ENCODE measurements around the gene SH3RF1. TPM values are rescaled to one million over a fixed set of nuclear protein-coding genes. Genes with fewer than 3 reads are reported as not detected.
A peak's percentile ranks its signal among the peaks of the same experiment; 100 is the strongest.

Gene SH3RF1
- total RNA-seq, 2 experiments from 2014 or later = 0.34 TPM

DNA sequence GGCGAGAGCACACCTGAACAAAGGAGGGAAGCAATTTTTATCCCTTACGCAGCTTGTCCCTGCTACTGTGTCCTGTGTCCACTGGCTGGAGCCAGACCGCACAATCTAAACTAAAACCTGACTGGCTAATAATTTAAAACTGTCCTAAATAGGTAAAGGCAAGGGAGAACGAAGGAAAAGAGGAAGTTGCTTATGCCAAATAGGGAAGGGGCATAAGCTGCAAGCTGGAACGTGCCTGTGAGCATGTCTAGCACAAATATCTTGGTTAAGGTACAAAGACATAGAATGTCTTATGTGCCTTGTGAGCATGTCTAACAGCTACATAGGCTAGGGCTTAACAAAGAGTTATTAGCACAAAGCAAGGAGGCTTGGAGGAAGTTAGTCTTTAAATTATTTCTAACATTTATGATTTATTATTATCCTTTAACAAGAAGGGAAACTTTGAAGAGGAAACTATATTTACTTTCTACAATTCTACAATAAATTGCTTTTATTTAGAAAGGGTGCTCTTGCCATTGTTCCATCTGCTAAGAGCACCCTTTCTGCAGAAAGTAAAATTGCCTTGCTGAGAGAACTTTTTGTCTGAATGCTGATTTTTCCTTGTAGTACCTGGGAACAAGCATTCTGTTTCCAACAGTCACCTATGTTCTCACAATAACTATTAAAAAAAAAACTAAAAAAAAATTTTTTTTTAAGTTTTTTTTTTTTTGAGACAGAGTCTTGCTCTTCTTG, 180.1 kb downstream of the SH3RF1 start:
- no peak for ATAC-seq
- Mint-ChIP-seq H3K4me1 (ENCODE audit: low read depth) (no peaks in the 10 kb centered on the region), H3K4me3 (no peak overlapping the region), H3K36me3 (ENCODE audit: low read depth) (no peaks in the 10 kb centered on the region), H3K27me3 (no peaks in the 10 kb centered on the region), H3K9me3 (peaks cover 5% of the 10 kb centered on the region), H3K27ac (no peak overlapping the region)
- no peak for DNase-seq
- ChIA-PET POLR2A (no interaction called here), CTCF (no interaction called here)
- TF ChIP-seq, protein P1, sequence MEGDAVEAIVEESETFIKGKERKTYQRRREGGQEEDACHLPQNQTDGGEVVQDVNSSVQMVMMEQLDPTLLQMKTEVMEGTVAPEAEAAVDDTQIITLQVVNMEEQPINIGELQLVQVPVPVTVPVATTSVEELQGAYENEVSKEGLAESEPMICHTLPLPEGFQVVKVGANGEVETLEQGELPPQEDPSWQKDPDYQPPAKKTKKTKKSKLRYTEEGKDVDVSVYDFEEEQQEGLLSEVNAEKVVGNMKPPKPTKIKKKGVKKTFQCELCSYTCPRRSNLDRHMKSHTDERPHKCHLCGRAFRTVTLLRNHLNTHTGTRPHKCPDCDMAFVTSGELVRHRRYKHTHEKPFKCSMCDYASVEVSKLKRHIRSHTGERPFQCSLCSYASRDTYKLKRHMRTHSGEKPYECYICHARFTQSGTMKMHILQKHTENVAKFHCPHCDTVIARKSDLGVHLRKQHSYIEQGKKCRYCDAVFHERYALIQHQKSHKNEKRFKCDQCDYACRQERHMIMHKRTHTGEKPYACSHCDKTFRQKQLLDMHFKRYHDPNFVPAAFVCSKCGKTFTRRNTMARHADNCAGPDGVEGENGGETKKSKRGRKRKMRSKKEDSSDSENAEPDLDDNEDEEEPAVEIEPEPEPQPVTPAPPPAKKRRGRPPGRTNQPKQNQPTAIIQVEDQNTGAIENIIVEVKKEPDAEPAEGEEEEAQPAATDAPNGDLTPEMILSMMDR (IDR thresholded peaks at IDR 0.05) = no peak
- intact Hi-C loops (cut with micrococcal nuclease) = no loop called here

DNA sequence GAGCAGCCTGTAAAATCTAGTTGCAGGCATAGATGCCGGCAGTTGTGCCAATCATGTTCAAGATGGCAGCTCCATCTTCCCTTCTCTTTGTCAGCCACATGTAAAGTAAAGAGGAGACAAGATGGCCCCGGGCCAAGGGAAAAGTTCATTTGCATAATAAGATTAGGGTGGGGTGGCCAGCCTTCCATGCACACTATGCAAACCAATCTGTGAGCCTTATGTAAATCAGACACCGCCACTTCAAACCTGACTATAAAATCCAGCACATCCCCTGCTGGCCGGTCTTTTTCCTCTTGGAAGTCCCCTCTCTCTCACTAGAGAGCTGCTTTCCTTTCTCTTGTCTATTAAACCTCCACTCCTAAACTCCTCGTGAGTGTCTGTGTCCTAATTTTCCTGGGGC, 181.8 kb downstream of the SH3RF1 start:
- H3K4me3 Mint-ChIP-seq = no peak overlapping the region
- DNase-seq (no peak), ATAC-seq (no peak)
- no peaks in the 10 kb centered on the region for H3K27me3 Mint-ChIP-seq
- H3K36me3 Mint-ChIP-seq (ENCODE audit: low read depth) = no peaks in the 10 kb centered on the region
- intact Hi-C loops (cut with micrococcal nuclease) = no loop called here
- no peaks in the 10 kb centered on the region for H3K4me1 Mint-ChIP-seq (ENCODE audit: low read depth)
- CTCF ChIA-PET = no interaction called here
- H3K9me3 Mint-ChIP-seq = peaks cover 5% of the 10 kb centered on the region
- POLR2A ChIA-PET = no interaction called here
- H3K27ac Mint-ChIP-seq = no peak overlapping the region
- TF ChIP-seq, protein P1 (IDR thresholded peaks at IDR 0.05) = no peak

DNA sequence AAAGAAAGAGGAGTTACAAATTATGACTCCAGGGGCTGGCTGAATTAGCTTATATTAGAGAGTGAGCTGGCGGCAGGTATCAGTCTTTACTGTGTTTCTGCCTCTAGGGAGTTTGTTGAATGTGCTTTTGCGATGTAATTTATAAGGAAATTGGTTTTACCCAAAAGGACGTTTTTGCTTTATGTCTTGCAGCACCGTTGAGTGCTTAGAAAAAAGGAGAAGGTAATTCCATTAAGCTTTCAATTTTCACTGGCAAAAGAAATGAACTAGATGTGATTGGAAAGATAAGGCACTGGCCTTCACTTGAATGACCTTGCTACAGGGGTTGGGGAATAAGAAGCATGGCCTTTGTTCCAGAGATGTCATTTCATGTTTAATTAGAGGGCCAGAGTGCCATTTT, 185.8 kb downstream of the SH3RF1 start:
- Mint-ChIP-seq H3K9me3 (no peaks in the 10 kb centered on the region), H3K4me1 (ENCODE audit: low read depth) (peaks cover 8% of the 10 kb centered on the region), H3K27ac (no peak overlapping the region), H3K36me3 (ENCODE audit: low read depth) (no peaks in the 10 kb centered on the region), H3K27me3 (peaks cover 4% of the 10 kb centered on the region), H3K4me3 (no peak overlapping the region)
- intact Hi-C loops (cut with micrococcal nuclease) = no loop called here
- CTCF ChIA-PET = no interaction called here
- TF ChIP-seq, protein P1 (IDR thresholded peaks at IDR 0.05) = no peak
- ATAC-seq (no peak), DNase-seq (no peak)
- POLR2A ChIA-PET = no interaction called here

DNA sequence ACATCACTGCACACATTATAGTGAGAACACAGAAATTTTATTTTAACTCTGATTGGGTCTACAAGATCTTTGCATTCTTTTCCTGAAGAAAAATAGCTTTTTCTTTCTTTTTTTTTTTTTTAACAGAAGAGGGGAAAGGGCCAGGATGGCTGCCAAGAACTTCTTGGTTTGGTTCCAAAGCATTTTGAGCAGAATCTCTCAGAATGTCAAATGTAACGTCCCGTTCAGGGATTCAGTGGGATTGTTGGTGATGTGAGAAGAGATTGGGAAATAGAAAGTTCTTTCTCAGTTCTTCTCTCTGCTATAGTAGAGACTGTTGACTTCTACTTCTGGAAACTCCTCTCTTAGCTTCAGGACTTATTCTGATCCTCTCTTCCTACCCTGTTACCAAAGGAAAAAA, 189.8 kb downstream of the SH3RF1 start:
- Mint-ChIP-seq H3K9me3 (no peaks in the 10 kb centered on the region), H3K36me3 (ENCODE audit: low read depth) (no peaks in the 10 kb centered on the region), H3K4me1 (ENCODE audit: low read depth) (peaks cover 15% of the 10 kb centered on the region), H3K27me3 (peaks cover 6% of the 10 kb centered on the region), H3K4me3 (no peak overlapping the region), H3K27ac (no peak overlapping the region)
- intact Hi-C loops (cut with micrococcal nuclease) = no loop called here
- POLR2A ChIA-PET = no interaction called here
- CTCF ChIA-PET = no interaction called here
- TF ChIP-seq, protein P1 (IDR thresholded peaks at IDR 0.05) = no peak
- ATAC-seq = no peak
- no peak for DNase-seq

DNA sequence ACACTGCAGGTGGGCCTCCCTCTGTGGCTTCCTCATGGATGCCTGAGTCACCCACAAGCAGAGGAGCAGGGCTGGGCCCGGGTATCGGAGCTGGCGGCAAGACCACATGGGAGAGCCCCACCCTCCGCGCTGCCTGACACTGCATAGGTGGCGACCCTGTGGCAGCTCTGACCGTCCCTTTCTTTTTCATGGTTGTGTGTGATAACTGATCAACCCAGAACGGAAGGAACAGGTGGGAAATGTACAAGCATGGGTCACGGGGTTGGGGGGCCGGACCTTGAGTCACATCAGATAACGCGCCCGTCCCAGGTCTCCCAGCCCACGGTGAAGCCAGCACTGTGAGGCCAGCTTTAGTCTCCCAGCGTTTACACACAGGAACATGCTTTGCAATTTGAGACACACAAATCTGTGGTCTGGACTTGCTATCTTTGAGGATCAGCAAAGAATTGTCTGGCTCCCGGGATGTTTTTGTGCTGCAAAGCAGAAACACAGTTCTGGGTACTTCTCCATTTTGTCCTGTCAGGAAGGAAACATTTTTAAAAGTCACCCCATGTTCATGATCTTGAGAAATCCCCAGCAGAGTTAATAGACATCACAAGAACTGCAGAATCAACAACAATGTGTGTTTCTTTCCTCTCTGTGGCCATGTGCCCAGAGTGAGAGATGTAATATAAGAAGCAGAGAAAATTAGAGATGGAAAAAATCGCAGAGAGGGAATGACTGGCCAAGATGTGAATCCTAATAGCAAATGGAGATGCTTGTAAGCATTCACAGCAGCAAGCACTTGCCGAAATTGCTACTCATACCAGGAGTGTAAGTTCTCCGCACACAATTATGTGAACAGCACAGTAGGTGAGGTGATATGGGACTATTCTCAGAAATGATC, 190.6 kb downstream of the SH3RF1 start:
- H3K9me3 Mint-ChIP-seq = no peaks in the 10 kb centered on the region
- H3K4me1 Mint-ChIP-seq (ENCODE audit: low read depth) = peaks cover 15% of the 10 kb centered on the region
- intact Hi-C loops (cut with micrococcal nuclease) = no loop called here
- POLR2A ChIA-PET = interaction anchor here (0.6 kb wide), 1 partner anchor 540 kb away, joined by 3 read pairs; the partner anchor contains the start of gene CLCN3
- H3K36me3 Mint-ChIP-seq (ENCODE audit: low read depth) = no peaks in the 10 kb centered on the region
- TF ChIP-seq, protein P1 (IDR thresholded peaks at IDR 0.05) = no peak
- DNase-seq (peak; percentile 48), ATAC-seq (peak; percentile 83)
- peaks cover 6% of the 10 kb centered on the region for H3K27me3 Mint-ChIP-seq
- CTCF ChIA-PET = interaction anchor here (0.6 kb wide), 1 partner anchor 1261 kb away, joined by 3 read pairs; no protein-coding TSS in a partner anchor
- H3K27ac Mint-ChIP-seq = no peak overlapping the region
- peak overlapping the region; percentile 18 for H3K4me3 Mint-ChIP-seq

Measured in activated CD8-positive, alpha-beta T cell treated with anti-CD3 and anti-CD28 coated beads for 36 hours (primary cell).